Measurements from ENCODE around the gene DAPK1. TPM values are rescaled to one million over a fixed set of nuclear protein-coding genes. Genes with fewer than 3 reads are reported as not detected.

DAPK1 gene
- total and polyA plus RNA-seq, 2 donors (not counting 3 experiments of a cell fraction or from before 2014, with no cell fraction given): 58.9 to 119 TPM

GRCh38 chr9:87512311-87512710 is 14.6 kb downstream of the DAPK1 start:
- Histone ChIP-seq H3K9me3 (replicated peaks; ENCODE audit: control insufficient read depth, insufficient read depth, low read length) (no peaks in the 10 kb centered on the region), H3K9me1 (replicated peaks; ENCODE audit: control insufficient read depth, extremely low read depth, insufficient read depth, low read length) (no peaks in the 10 kb centered on the region), H3K4me2 (ENCODE audit: insufficient read depth, low read length) (no peak overlapping the region), H3K27ac (ENCODE audit: insufficient read depth, low read depth, low read length) (no peak overlapping the region), H3K79me2 (ENCODE audit: control insufficient read depth, insufficient read depth, low read length) (peaks cover 14% of the 10 kb centered on the region), H3K4me3 (replicated peaks in 1 of 3; ENCODE audit: insufficient read depth in 1 of 3, low read depth in 1 of 3, low read length in 3 of 3) (no peak overlapping the region), H2AFZ (ENCODE audit: low read depth, low read length) (no peak overlapping the region), H4K20me1 (replicated peaks; ENCODE audit: control insufficient read depth, extremely low read depth, insufficient read depth, low read length) (no peaks in the 10 kb centered on the region), H3K4me1 (ENCODE audit: control insufficient read depth, extremely low read depth, insufficient read depth, low read length) (peaks cover 67% of the 10 kb centered on the region), H3K27me3 (ENCODE audit: control insufficient read depth in 2 of 2, insufficient read depth in 2 of 2, low read length in 2 of 2) (no peaks in the 10 kb centered on the region), H3K9ac (replicated peaks; ENCODE audit: extremely low read depth, insufficient read depth, low read length) (no peak overlapping the region), H3K36me3 (ENCODE audit: control insufficient read depth in 2 of 2, extremely low read depth in 1 of 2, insufficient read depth in 2 of 2, low read length in 2 of 2) (peaks cover 3 to 5% of the 10 kb centered on the region in 2 experiments)
- ChIA-PET POLR2A (no interaction called here), CTCF (interaction anchor here (1.1 to 5.2 kb wide), 2 partner anchors 14 to 33 kb away, joined by 3 to 27 read pairs; partner anchors contain the start of gene DAPK1)
- DNase-seq (ENCODE audit: low read depth, low spot score) (no peak), FAIRE-seq (no peak)
- intact Hi-C loops (cut with micrococcal nuclease) (loop anchor here (5.0 kb wide), 1 partner anchor 200 kb away; no protein-coding TSS in a partner anchor), dilution Hi-C loops (cut with MboI; ENCODE audit: extremely low pct_ligation_motif_present, low sequenced_read_pairs) (no loop called here)
- no TSS peak for BruUV-seq (replicated peaks)
- TF ChIP-seq EZH2 (IDR thresholded peaks at IDR 0.05; ENCODE audit: borderline replicate concordance, low read depth, low read length, severe bottlenecking) (no peak), JUN (IDR thresholded peaks at IDR 0.05; ENCODE audit: borderline replicate concordance, insufficient read depth, insufficient read length, low read depth) (no peak), CTCF (IDR thresholded peaks at IDR 0.05; ENCODE audit: extremely low read depth in 1 of 2, insufficient read depth in 1 of 2, low read depth in 1 of 2, low read length in 2 of 2) (no peak), MAX (IDR thresholded peaks at IDR 0.05; ENCODE audit: insufficient read depth, insufficient read length) (no peak), GATA2 (IDR thresholded peaks at IDR 0.05; ENCODE audit: insufficient read depth, insufficient read length, low read depth, low read length) (no peak), FOS (IDR thresholded peaks at IDR 0.05; ENCODE audit: borderline replicate concordance, insufficient read depth, low read length) (no peak), POLR2AphosphoS5 (IDR thresholded peaks at IDR 0.05; ENCODE audit: insufficient read depth, low read depth, low read length) (no peak), POLR2A (IDR thresholded peaks at IDR 0.05; ENCODE audit: low read depth, low read length) (no peak), MYC (IDR thresholded peaks at IDR 0.05; ENCODE audit: low read depth, low read length) (no peak)
